ENCODE measurements around the gene TAGLN. TPM values are rescaled to one million over a fixed set of nuclear protein-coding genes. Genes with fewer than 3 reads are reported as not detected.

The TAGLN gene
- polyA plus RNA-seq, 1 donor: 806 TPM

GRCh38 chr11:117222991-117223740 is 24.0 kb downstream of the TAGLN start:
- Histone ChIP-seq H3K27me3 (ENCODE audit: control insufficient read depth, insufficient read depth, low read length) (no peaks in the 10 kb centered on the region), H3K4me1 (ENCODE audit: control insufficient read depth, insufficient read depth, low read length) (peaks cover 58% of the 10 kb centered on the region), H3K4me3 (ENCODE audit: low read length) (no peak overlapping the region), H3K27ac (ENCODE audit: low read length) (no peak overlapping the region), H3K9me3 (ENCODE audit: control insufficient read depth, low read depth, low read length) (no peaks in the 10 kb centered on the region), H3K36me3 (ENCODE audit: control insufficient read depth, insufficient read depth, low read length) (peaks cover 67% of the 10 kb centered on the region)
- DNase-seq: no peak
- no CpG with 5 or more reads among the region's 14 CpGs for WGBS (ENCODE audit: insufficient coverage, low lambda C conversion rate)

- Histone ChIP-seq H3K27ac (ENCODE audit: low read length) (peak overlapping the region; percentile 66), H3K36me3 (ENCODE audit: control insufficient read depth, insufficient read depth, low read length) (peaks cover 65% of the 10 kb centered on the region), H3K4me1 (ENCODE audit: control insufficient read depth, insufficient read depth, low read length) (peaks cover 53% of the 10 kb centered on the region), H3K4me3 (ENCODE audit: low read length) (no peak overlapping the region), H3K27me3 (ENCODE audit: control insufficient read depth, insufficient read depth, low read length) (no peaks in the 10 kb centered on the region), H3K9me3 (ENCODE audit: control insufficient read depth, low read depth, low read length) (no peaks in the 10 kb centered on the region)
- no CpG with 5 or more reads among the region's 17 CpGs for WGBS (ENCODE audit: insufficient coverage, low lambda C conversion rate)
- no peak for DNase-seq
Observed at GRCh38 chr11:117223741-117224689, 24.8 kb downstream of the TAGLN start.

- H3K4me3 ChIP-seq (ENCODE audit: low read length): no peak overlapping the region
- H3K27ac ChIP-seq (ENCODE audit: low read length): peak overlapping the region; percentile 66
- peaks cover 66% of the 10 kb centered on the region for H3K36me3 ChIP-seq (ENCODE audit: control insufficient read depth, insufficient read depth, low read length)
- H3K27me3 ChIP-seq (ENCODE audit: control insufficient read depth, insufficient read depth, low read length): no peaks in the 10 kb centered on the region
- no peak for DNase-seq
- 92% methylated on average over 2 of the region's 9 CpGs for WGBS (ENCODE audit: insufficient coverage, low lambda C conversion rate)
- H3K9me3 ChIP-seq (ENCODE audit: control insufficient read depth, low read depth, low read length): no peaks in the 10 kb centered on the region
- H3K4me1 ChIP-seq (ENCODE audit: control insufficient read depth, insufficient read depth, low read length): peaks cover 40% of the 10 kb centered on the region
Observed at GRCh38 chr11:117225553-117226170, 26.5 kb downstream of the TAGLN start.

GRCh38 chr11:117226388-117227385 is 27.5 kb downstream of the TAGLN start:
- H3K4me1 ChIP-seq (ENCODE audit: control insufficient read depth, insufficient read depth, low read length): peaks cover 34% of the 10 kb centered on the region
- no CpG with 5 or more reads among the region's 19 CpGs for WGBS (ENCODE audit: insufficient coverage, low lambda C conversion rate)

GRCh38 chr11:117228091-117228490 is 28.9 kb downstream of the TAGLN start:
- Histone ChIP-seq H3K27me3 (ENCODE audit: control insufficient read depth, insufficient read depth, low read length) (no peaks in the 10 kb centered on the region), H3K27ac (ENCODE audit: low read length) (no peak overlapping the region), H3K36me3 (ENCODE audit: control insufficient read depth, insufficient read depth, low read length) (peaks cover 52% of the 10 kb centered on the region), H3K9me3 (ENCODE audit: control insufficient read depth, low read depth, low read length) (no peaks in the 10 kb centered on the region), H3K4me3 (ENCODE audit: low read length) (no peak overlapping the region), H3K4me1 (ENCODE audit: control insufficient read depth, insufficient read depth, low read length) (peaks cover 27% of the 10 kb centered on the region)
- DNase-seq: no peak
- no CpG with 5 or more reads among the region's 11 CpGs for WGBS (ENCODE audit: insufficient coverage, low lambda C conversion rate)

More at GRCh38 chr11:117226388-117227385, 27.5 kb downstream of the TAGLN start:
- Histone ChIP-seq H3K27ac (ENCODE audit: low read length) (no peak overlapping the region), H3K36me3 (ENCODE audit: control insufficient read depth, insufficient read depth, low read length) (peaks cover 61% of the 10 kb centered on the region), H3K4me3 (ENCODE audit: low read length) (no peak overlapping the region), H3K9me3 (ENCODE audit: control insufficient read depth, low read depth, low read length) (no peaks in the 10 kb centered on the region), H3K27me3 (ENCODE audit: control insufficient read depth, insufficient read depth, low read length) (no peaks in the 10 kb centered on the region)
- peak; percentile 68 to 73 for DNase-seq

- no CpG with 5 or more reads among the region's 12 CpGs for WGBS (ENCODE audit: insufficient coverage, low lambda C conversion rate)
- H3K36me3 ChIP-seq (ENCODE audit: control insufficient read depth, insufficient read depth, low read length): peaks cover 42% of the 10 kb centered on the region
- no peaks in the 10 kb centered on the region for H3K9me3 ChIP-seq (ENCODE audit: control insufficient read depth, low read depth, low read length)
- H3K27me3 ChIP-seq (ENCODE audit: control insufficient read depth, insufficient read depth, low read length): no peaks in the 10 kb centered on the region
- DNase-seq: no peak
- no peak overlapping the region for H3K27ac ChIP-seq (ENCODE audit: low read length)
- peaks cover 19% of the 10 kb centered on the region for H3K4me1 ChIP-seq (ENCODE audit: control insufficient read depth, insufficient read depth, low read length)
- H3K4me3 ChIP-seq (ENCODE audit: low read length): no peak overlapping the region
Observed at GRCh38 chr11:117229411-117229810, 30.2 kb downstream of the TAGLN start.

- Histone ChIP-seq H3K36me3 (ENCODE audit: control insufficient read depth, insufficient read depth, low read length) (peaks cover 40% of the 10 kb centered on the region), H3K27me3 (ENCODE audit: control insufficient read depth, insufficient read depth, low read length) (no peaks in the 10 kb centered on the region), H3K27ac (ENCODE audit: low read length) (no peak overlapping the region), H3K4me3 (ENCODE audit: low read length) (no peak overlapping the region), H3K9me3 (ENCODE audit: control insufficient read depth, low read depth, low read length) (no peaks in the 10 kb centered on the region), H3K4me1 (ENCODE audit: control insufficient read depth, insufficient read depth, low read length) (peaks cover 16% of the 10 kb centered on the region)
- no peak for DNase-seq
- no CpG with 5 or more reads among the region's 5 CpGs for WGBS (ENCODE audit: insufficient coverage, low lambda C conversion rate)
Observed at GRCh38 chr11:117229931-117230285, 30.7 kb downstream of the TAGLN start.

GRCh38 chr11:117230286-117230961 is 31.3 kb downstream of the TAGLN start:
- Histone ChIP-seq H3K27ac (ENCODE audit: low read length) (no peak overlapping the region), H3K27me3 (ENCODE audit: control insufficient read depth, insufficient read depth, low read length) (no peaks in the 10 kb centered on the region), H3K4me1 (ENCODE audit: control insufficient read depth, insufficient read depth, low read length) (peaks cover 12% of the 10 kb centered on the region), H3K4me3 (ENCODE audit: low read length) (peak overlapping the region; percentile 95), H3K9me3 (ENCODE audit: control insufficient read depth, low read depth, low read length) (no peaks in the 10 kb centered on the region), H3K36me3 (ENCODE audit: control insufficient read depth, insufficient read depth, low read length) (peaks cover 38% of the 10 kb centered on the region)
- DNase-seq: no peak
- WGBS (ENCODE audit: insufficient coverage, low lambda C conversion rate): 100% methylated on average over 1 of the region's 12 CpGs

All from large intestine (tissue), 3 donors.